Uterus (tissue), 2 donors: ENCODE measurements around the gene QSOX1.

Experiments used
- CTCF ChIP-seq, 4 experiments: fragments of 200-600 bp in 2 of 4; fragments of 450-650 bp in 2 of 4; sonication (generic) in 2 of 4; IDR thresholded peaks; one replicate each; pipeline ENCODE4 v1.5.1; 2016 to 2019; ENCODE audit warnings: antibody characterized with exemption in 4 of 4, mild to moderate bottlenecking in 2 of 4, moderate library complexity in 1 of 4
- POLR2A ChIP-seq, 2 donors: fragments of 450-650 bp; IDR thresholded peaks; one replicate each; pipeline ENCODE4 v1.6.1; 2016; ENCODE audit warnings: antibody characterized with exemption in 2 of 2, mild to moderate bottlenecking in 1 of 2, moderate library complexity in 1 of 2

- TF ChIP-seq CTCF (IDR thresholded peaks at IDR 0.05): no peak
- TF ChIP-seq POLR2A (IDR thresholded peaks at IDR 0.05): no peak
Measured at GRCh38 chr1:180176965-180177364, 22.3 kb downstream of the QSOX1 start.
